Natural killer cell (primary cell): ENCODE data around the gene MCIDAS. TPM values are rescaled to one million over a fixed set of nuclear protein-coding genes. Genes with fewer than 3 reads are reported as not detected.
A peak's percentile ranks its signal among the peaks of the same experiment; 100 is the strongest.

Experiments
- ATAC-seq, 3 donors: fragments of 150-1000 bp in 2 of 3; fragments of 200-7000 bp in 1 of 3; cut with Tn5 transposase; 1 replicate in 1 of 3; 2 replicates in 2 of 3; pipeline ENCODE4 v1.10.0; 2021; ENCODE audit warnings: mild to moderate bottlenecking in 2 of 3, moderate library complexity in 2 of 3
- DNase-seq, 2 donors: peaks; one replicate each; pipeline versions ENCODE4 v3.0.0 to v3.0.0-alpha.2; 2013 to 2021; ENCODE audit warnings: mixed read lengths in 1 of 2
- H3K27ac ChIP-seq: one replicate; pipeline ENCODE4 v1.5.1; 2013; ENCODE audit warnings: mild to moderate bottlenecking, low read length
- H3K27me3 ChIP-seq: one replicate; pipeline ENCODE4 v1.6.1; 2013; ENCODE audit warnings: low read length; ENCODE audit not compliant: control insufficient read depth, insufficient read depth
- H3K36me3 ChIP-seq: one replicate; pipeline ENCODE4 v1.6.1; 2013; ENCODE audit warnings: low read length; ENCODE audit not compliant: control insufficient read depth, insufficient read depth
- H3K4me1 ChIP-seq: one replicate; pipeline ENCODE4 v1.6.1; 2013; ENCODE audit warnings: low read length; ENCODE audit not compliant: control insufficient read depth, insufficient read depth
- H3K4me3 ChIP-seq: one replicate; pipeline ENCODE4 v1.5.1; 2013; ENCODE audit warnings: low read length
- H3K9me3 ChIP-seq: one replicate; pipeline ENCODE4 v1.6.1; 2013; ENCODE audit warnings: low read length; ENCODE audit not compliant: control insufficient read depth, insufficient read depth
- H3K27ac Mint-ChIP-seq, 2 donors: one replicate each; pipeline ENCODE4 v1.8.0; 2022; ENCODE audit warnings: mild to moderate bottlenecking in 2 of 2, mixed read lengths in 2 of 2, moderate library complexity in 1 of 2
- H3K27me3 Mint-ChIP-seq, 2 donors: one replicate each; pipeline ENCODE4 v1.8.0; 2022; ENCODE audit warnings: low read depth in 2 of 2, mixed read lengths in 2 of 2
- H3K36me3 Mint-ChIP-seq: one replicate; pipeline ENCODE4 v1.8.0; 2022; ENCODE audit warnings: mixed read lengths
- H3K4me1 Mint-ChIP-seq, 2 donors: one replicate each; pipeline ENCODE4 v1.8.0; 2022; ENCODE audit warnings: mixed read lengths in 2 of 2
- H3K4me3 Mint-ChIP-seq: one replicate; pipeline ENCODE4 v1.8.0; 2022; ENCODE audit warnings: mild to moderate bottlenecking, moderate library complexity, mixed read lengths
- H3K9me3 Mint-ChIP-seq, 2 donors: one replicate each; pipeline ENCODE4 v1.8.0; 2022; ENCODE audit warnings: mixed read lengths in 2 of 2
- WGBS: methylation state at CpG from one replicate; pipeline ENCODE4 v1.1.7; 2013; ENCODE audit warnings: missing lambda C conversion rate; ENCODE audit not compliant: insufficient coverage; 5-methylcytosine and 5-hydroxymethylcytosine counted together
- intact Hi-C: fragments of 100-400 bp; cut with micrococcal nuclease; formaldehyde crosslinking; loops from one replicate; pipeline ENCODE4 v1.14.2; 2022
- total RNA-seq, 4 donors: library from RNA; stranded (reverse); fragments of 120-200 nt in 1 of 4; gene quantifications; one replicate each; pipeline versions ENCODE4 v1.2.3 to v1.2.4, GENCODE V29; 2013 to 2022
- TF ChIP-seq, protein P1 (sequence below): fragments of 200-600 bp; IDR thresholded peaks from one replicate; pipeline ENCODE4 v1.8.0; 2022; ENCODE audit warnings: antibody characterized with exemption

MCIDAS gene
- total RNA-seq, 3 donors from 2014 or later (not counting 1 experiment from before 2014, with no cell fraction given): not detected

DNA sequence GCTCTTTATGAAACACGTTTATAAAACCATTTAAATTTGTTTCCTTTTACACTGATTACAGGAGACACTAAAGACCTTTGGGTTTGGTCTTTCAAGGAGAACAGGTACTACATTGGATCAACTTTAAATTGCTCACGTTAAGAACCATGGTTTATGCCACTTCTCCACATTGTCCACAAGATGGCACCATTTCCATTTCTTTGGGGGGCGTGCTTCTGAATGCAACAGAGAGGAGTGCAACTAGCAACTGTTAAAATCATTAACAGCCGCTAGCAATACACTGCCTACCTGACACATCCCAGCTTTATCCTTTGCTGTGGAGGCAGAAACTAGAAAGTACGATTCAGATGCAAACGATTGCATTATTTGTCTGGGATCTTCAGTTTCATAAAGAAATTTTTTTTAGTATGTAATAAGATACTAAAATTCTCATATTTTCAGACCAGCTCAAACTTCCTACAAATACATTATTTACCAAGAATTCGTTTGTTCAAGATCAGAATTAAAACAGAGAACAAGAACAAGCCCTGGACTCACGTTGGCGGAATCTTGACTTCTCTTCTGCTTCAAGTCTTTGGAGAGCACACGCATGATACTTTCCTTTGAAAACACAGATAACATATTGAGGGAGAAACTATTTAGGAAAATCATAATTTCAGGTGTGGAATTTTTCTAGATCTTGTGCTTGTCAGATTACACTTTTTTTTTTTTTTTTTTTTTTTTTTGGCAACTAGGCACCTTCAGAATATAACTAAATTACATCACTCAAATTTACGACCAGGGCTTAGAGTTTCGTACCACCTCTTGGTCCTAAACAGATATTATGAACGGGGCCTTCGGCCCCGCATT is 54.8 kb downstream of the MCIDAS start:
- H3K4me3 Mint-ChIP-seq: peak overlapping the region; percentile 86
- Histone ChIP-seq H3K36me3 (no peaks in the 10 kb centered on the region), H3K27me3 (peaks cover 52% of the 10 kb centered on the region), H3K4me1 (peaks cover 30% of the 10 kb centered on the region), H3K4me3 (peak overlapping the region; percentile 51), H3K27ac (peak overlapping the region; percentile 20), H3K9me3 (peaks cover 3% of the 10 kb centered on the region)
- intact Hi-C loops: loop anchor here (1.0 to 10.0 kb wide), 5 partner anchors 61 to 857 kb away; partner anchors contain the start of genes ARL15, CCNO and PLPP1
- H3K4me1 Mint-ChIP-seq: peaks cover 26 to 36% of the 10 kb centered on the region in 2 donors
- peak; percentile 59 to 75 (median 63) for ATAC-seq
- H3K36me3 Mint-ChIP-seq: no peaks in the 10 kb centered on the region
- DNase-seq: peak; percentile 21 to 92
- TF ChIP-seq, protein P1, sequence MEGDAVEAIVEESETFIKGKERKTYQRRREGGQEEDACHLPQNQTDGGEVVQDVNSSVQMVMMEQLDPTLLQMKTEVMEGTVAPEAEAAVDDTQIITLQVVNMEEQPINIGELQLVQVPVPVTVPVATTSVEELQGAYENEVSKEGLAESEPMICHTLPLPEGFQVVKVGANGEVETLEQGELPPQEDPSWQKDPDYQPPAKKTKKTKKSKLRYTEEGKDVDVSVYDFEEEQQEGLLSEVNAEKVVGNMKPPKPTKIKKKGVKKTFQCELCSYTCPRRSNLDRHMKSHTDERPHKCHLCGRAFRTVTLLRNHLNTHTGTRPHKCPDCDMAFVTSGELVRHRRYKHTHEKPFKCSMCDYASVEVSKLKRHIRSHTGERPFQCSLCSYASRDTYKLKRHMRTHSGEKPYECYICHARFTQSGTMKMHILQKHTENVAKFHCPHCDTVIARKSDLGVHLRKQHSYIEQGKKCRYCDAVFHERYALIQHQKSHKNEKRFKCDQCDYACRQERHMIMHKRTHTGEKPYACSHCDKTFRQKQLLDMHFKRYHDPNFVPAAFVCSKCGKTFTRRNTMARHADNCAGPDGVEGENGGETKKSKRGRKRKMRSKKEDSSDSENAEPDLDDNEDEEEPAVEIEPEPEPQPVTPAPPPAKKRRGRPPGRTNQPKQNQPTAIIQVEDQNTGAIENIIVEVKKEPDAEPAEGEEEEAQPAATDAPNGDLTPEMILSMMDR: peak; percentile 88
- no peaks in the 10 kb centered on the region for H3K9me3 Mint-ChIP-seq
- WGBS: 14% methylated on average over 10 of the region's 15 CpGs
- peaks cover 38 to 55% of the 10 kb centered on the region in 2 donors for H3K27me3 Mint-ChIP-seq
- peak overlapping the region; percentile 82 to 94 for H3K27ac Mint-ChIP-seq

DNA sequence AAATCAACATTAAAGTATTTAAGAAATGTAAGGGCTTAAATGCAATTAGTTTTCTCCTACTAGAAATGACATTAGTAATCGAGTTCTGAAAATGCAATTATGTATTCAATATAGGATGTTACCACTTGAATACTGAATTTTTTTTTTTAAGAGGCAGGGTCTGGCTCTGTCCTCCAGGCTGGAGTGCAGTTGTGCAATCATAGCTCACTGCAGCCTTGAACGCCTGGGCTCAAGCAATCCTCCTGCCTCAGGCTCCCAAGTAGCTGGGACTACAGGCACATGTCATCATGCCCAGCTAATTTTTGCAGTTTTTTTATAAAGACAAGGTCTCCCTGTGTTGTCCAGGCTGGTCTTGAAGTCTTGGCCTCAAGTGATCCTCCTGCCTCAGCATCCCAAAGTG is 55.6 kb downstream of the MCIDAS start:
- Mint-ChIP-seq H3K27ac (no peak overlapping the region), H3K4me3 (no peak overlapping the region), H3K36me3 (no peaks in the 10 kb centered on the region), H3K4me1 (peaks cover 26 to 30% of the 10 kb centered on the region in 2 donors), H3K27me3 (peaks cover 35 to 54% of the 10 kb centered on the region in 2 donors), H3K9me3 (no peaks in the 10 kb centered on the region)
- H3K4me3 ChIP-seq: no peak overlapping the region
- ATAC-seq (no peak), DNase-seq (no peak)
- H3K9me3 ChIP-seq: peaks cover 3% of the 10 kb centered on the region
- H3K27ac ChIP-seq: no peak overlapping the region
- 52% methylated on average over 1 of the region's 2 CpGs for WGBS
- peaks cover 45% of the 10 kb centered on the region for H3K27me3 ChIP-seq
- intact Hi-C loops: loop anchor here (5.0 to 10.0 kb wide), 3 partner anchors 363 to 857 kb away; partner anchors contain the start of genes ARL15 and PLPP1
- peaks cover 27% of the 10 kb centered on the region for H3K4me1 ChIP-seq
- no peaks in the 10 kb centered on the region for H3K36me3 ChIP-seq
- TF ChIP-seq, protein P1: no peak

Other genes starting within 250 kb of the MCIDAS start
- 1 to 10 TPM in 1 of 3 donors, under 1 TPM in 2; 0.87 to 1.2 (median 0.95) TPM for gene ESM1, start 241.7 kb downstream of the MCIDAS start, total RNA-seq
- gene GZMK, start 203.1 kb downstream of the MCIDAS start, total RNA-seq: 10 to 100 TPM; 24.5 to 40.9 (median 30.3) TPM
- gene GZMA, start 124.7 kb downstream of the MCIDAS start, total RNA-seq: 100 to 1,000 TPM; 530 to 621 (median 590) TPM
- gene GPX8, start 67.1 kb downstream of the MCIDAS start, total RNA-seq: not detected
- not detected for gene CDC20B, start 54.1 kb downstream of the MCIDAS start, total RNA-seq
- gene CCNO, start 6.3 kb upstream of the MCIDAS start, total RNA-seq: not detected
- gene DHX29, start 80.4 kb upstream of the MCIDAS start, total RNA-seq: 10 to 100 TPM; 16.7 to 22.0 (median 19.3) TPM
- gene MTREX, start 80.7 kb upstream of the MCIDAS start, total RNA-seq: 10 to 100 TPM; 64.5 to 82.2 (median 77.6) TPM